Activated B cell treated with CpG ODN at 0.5 μM for 24 hours (primary cell): ENCODE results near the gene SHISA4. TPM values are rescaled to one million over a fixed set of nuclear protein-coding genes. Genes with fewer than 3 reads are reported as not detected.
A peak's percentile ranks its signal among the peaks of the same experiment; 100 is the strongest.
"Not testable (repeated sequence)": the region's sequence is repeated elsewhere in the genome, so short reads cannot be mapped to it uniquely, and the experiment has no call there.

Experiments used
- ATAC-seq: fragments of 200-7000 bp; cut with Tn5 transposase; one replicate; pipeline ENCODE4 v1.10.0; 2021; ENCODE audit warnings: low read depth, mild to moderate bottlenecking, moderate library complexity
- CTCF ChIA-PET: fragments of 350-600 bp; sonication (Branson Sonifier 250); formaldehyde crosslinking; loops from one replicate; lab custom pipeline; 2021; ENCODE audit warnings: antibody characterized with exemption; lab: Charles Lee
- POLR2A ChIA-PET: fragments of 350-600 bp; sonication (Branson Sonifier 250); formaldehyde crosslinking; loops from one replicate; lab custom pipeline; 2021; ENCODE audit warnings: antibody characterized with exemption; lab: Charles Lee
- DNase-seq: peaks from one replicate; pipeline ENCODE4 v3.0.0; 2022
- H3K27ac Mint-ChIP-seq: one replicate; pipeline ENCODE4 v1.8.0; 2020; ENCODE audit warnings: mixed read lengths
- H3K27me3 Mint-ChIP-seq: one replicate; pipeline ENCODE4 v1.8.0; 2021; ENCODE audit warnings: mixed read lengths
- H3K36me3 Mint-ChIP-seq: one replicate; pipeline ENCODE4 v1.8.0; 2021; ENCODE audit warnings: low read depth, mixed read lengths
- H3K4me1 Mint-ChIP-seq: one replicate; pipeline ENCODE4 v1.8.0; 2021; ENCODE audit warnings: mixed read lengths
- H3K4me3 Mint-ChIP-seq: one replicate; pipeline ENCODE4 v1.8.0; 2020; ENCODE audit warnings: mild to moderate bottlenecking, mixed read lengths
- H3K9me3 Mint-ChIP-seq: one replicate; pipeline ENCODE4 v1.8.0; 2020; ENCODE audit warnings: mixed read lengths
- intact Hi-C: fragments of 100-400 bp; cut with micrococcal nuclease; formaldehyde crosslinking; loops from one replicate; pipeline ENCODE4 v1.15.1; 2024
- total RNA-seq: library from RNA; stranded (reverse); gene quantifications from 2 replicates; pipeline ENCODE4 v1.2.3, GENCODE V29; 2022
- TF ChIP-seq, protein P1 (sequence below): fragments of 200-600 bp; IDR thresholded peaks from one replicate; pipeline ENCODE4 v1.8.0; 2022; ENCODE audit warnings: antibody characterized with exemption, mild to moderate bottlenecking

SHISA4 gene, protein sequence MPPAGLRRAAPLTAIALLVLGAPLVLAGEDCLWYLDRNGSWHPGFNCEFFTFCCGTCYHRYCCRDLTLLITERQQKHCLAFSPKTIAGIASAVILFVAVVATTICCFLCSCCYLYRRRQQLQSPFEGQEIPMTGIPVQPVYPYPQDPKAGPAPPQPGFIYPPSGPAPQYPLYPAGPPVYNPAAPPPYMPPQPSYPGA
- total RNA-seq: 0.24 and 0.35 TPM in 2 replicates

DNA sequence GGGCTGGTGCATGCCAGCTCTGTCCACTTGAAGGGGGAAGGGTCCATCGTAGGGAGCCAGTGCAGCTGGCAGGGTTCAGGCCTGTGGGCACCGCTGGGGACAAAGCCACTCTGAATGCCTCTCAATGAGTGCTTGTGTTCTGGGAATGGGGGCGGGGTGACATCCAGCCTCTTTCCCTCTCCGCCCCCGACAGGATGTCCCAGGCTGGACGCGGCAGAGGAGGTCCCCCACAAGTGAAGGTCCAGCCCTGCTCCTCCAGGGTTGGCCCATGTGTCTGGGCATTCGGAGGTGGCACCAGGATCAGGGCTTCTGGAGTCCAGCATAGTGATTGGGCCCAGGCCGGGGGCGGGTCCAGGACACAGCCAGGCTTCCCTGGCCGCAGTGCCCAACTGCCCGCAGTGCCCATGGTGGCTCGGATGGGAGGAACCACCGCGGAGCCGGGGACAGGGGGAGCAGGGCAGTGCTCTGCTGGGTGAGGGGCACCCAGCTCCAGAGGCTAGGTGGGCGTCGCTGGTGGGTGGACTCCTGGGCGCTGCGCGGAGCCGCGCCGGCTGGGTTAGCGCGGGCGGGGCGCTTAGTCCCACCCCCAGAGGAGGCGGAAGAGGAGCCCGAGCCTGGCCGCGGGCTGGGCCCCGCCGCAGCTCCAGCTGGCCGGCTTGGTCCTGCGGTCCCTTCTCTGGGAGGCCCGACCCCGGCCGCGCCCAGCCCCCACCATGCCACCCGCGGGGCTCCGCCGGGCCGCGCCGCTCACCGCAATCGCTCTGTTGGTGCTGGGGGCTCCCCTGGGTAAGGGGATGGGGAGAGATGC is at the start of gene SHISA4:
Gene SHISA4, plus strand, starts transcription at position 617 of the 808 bp plus-strand sequence. Its CDS starts 97 bp downstream, at position 714.
- intact Hi-C loops: no loop called here
- peaks cover 50% of the 10 kb centered on the region for H3K27me3 Mint-ChIP-seq
- TF ChIP-seq, protein P1, sequence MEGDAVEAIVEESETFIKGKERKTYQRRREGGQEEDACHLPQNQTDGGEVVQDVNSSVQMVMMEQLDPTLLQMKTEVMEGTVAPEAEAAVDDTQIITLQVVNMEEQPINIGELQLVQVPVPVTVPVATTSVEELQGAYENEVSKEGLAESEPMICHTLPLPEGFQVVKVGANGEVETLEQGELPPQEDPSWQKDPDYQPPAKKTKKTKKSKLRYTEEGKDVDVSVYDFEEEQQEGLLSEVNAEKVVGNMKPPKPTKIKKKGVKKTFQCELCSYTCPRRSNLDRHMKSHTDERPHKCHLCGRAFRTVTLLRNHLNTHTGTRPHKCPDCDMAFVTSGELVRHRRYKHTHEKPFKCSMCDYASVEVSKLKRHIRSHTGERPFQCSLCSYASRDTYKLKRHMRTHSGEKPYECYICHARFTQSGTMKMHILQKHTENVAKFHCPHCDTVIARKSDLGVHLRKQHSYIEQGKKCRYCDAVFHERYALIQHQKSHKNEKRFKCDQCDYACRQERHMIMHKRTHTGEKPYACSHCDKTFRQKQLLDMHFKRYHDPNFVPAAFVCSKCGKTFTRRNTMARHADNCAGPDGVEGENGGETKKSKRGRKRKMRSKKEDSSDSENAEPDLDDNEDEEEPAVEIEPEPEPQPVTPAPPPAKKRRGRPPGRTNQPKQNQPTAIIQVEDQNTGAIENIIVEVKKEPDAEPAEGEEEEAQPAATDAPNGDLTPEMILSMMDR: no peak

DNA sequence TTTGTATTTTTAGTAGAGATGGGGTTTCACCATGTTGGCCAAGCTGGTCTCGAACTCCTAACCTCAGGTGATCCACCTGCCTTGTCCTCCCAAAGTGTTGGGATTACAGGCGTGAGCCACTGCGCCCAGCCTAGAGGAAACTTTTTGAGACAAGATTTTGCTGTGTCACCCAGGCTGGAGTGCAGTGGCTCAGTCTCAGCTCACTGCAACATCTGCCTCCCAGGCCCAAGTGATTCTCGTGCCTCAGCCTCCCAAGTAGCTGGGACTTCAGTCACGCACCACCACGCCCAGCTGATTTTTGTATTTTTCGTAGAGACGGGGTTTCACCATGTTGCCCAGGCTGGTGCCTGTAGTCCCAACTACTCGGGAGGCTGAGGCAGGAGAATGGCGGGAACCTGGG is 49.6 kb upstream of the SHISA4 start:
- POLR2A ChIA-PET, intact Hi-C loops, CTCF ChIA-PET: not testable (repeated sequence)

More for the DNA sequence above, at the start of gene SHISA4:
- DNase-seq (no peak), ATAC-seq (peak; percentile 73)
- Mint-ChIP-seq H3K9me3 (no peaks in the 10 kb centered on the region), H3K27ac (no peak within 1 kb of the TSS), H3K4me1 (peaks cover 18% of the 10 kb centered on the region), H3K4me3 (peak within 1 kb of the TSS; percentile 67), H3K36me3 (no peaks in the 10 kb centered on the region)
- POLR2A ChIA-PET: no interaction called here
- CTCF ChIA-PET: interaction anchor here (1.3 kb wide), 1 partner anchor 11 kb away, joined by 4 read pairs; no protein-coding TSS in a partner anchor

DNA sequence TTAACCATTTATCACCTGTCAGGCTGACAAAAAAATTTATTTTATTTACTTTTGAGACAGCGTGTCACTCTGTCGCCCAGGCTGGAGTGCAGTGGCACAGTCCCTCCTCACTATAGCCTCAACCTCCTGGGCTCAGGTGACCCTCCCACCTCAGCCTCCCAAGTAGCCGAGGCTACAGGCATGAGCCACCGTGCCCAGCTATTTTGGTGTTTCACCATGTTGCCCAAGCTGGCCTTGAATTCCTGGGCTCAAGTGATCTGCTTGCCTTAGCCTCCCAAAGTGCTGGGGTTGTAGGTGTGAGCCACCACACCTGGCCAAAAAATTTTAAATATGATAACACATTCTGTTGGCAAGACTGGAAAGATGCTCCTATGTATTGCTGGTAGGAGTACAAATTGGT is 48.6 kb upstream of the SHISA4 start:
- DNase-seq (no peak), ATAC-seq (no peak)
- Mint-ChIP-seq H3K9me3 (no peaks in the 10 kb centered on the region), H3K27ac (no peak overlapping the region), H3K27me3 (no peaks in the 10 kb centered on the region), H3K4me1 (peaks cover 21% of the 10 kb centered on the region), H3K4me3 (no peak overlapping the region), H3K36me3 (peaks cover 45% of the 10 kb centered on the region)
- intact Hi-C loops: no loop called here
- TF ChIP-seq, protein P1: no peak
- ChIA-PET CTCF (no interaction called here), POLR2A (interaction anchor here (1.2 kb wide), 1 partner anchor 11 kb away, joined by 3 read pairs; the partner anchor contains the start of gene IPO9)

More for the DNA sequence above, 49.6 kb upstream of the SHISA4 start:
- not testable (repeated sequence) for ATAC-seq, H3K9me3 Mint-ChIP-seq, H3K27ac Mint-ChIP-seq, H3K4me3 Mint-ChIP-seq, DNase-seq, H3K27me3 Mint-ChIP-seq
- Mint-ChIP-seq H3K4me1 (peaks cover 26% of the 10 kb centered on the region), H3K36me3 (peaks cover 50% of the 10 kb centered on the region)

DNA sequence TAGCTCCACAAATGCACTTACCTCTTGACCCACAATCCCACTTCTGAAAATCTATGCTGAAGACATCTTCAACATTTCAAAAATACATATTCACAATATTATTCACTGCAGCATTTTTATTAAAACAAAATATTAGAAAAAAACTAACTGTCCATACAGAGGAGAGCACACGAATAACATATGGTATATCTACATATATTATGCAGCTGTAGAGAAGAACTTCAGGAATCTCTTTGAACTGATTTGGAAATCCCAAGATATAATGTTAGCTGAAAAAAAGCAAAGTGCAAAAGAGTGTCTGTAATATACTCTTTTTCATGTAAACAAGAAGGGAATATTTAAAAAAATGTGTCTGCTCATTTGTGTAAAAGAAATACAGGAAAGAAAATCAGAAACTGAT is 48.2 kb upstream of the SHISA4 start:
- Mint-ChIP-seq H3K36me3 (peaks cover 41% of the 10 kb centered on the region), H3K4me3 (no peak overlapping the region), H3K9me3 (no peaks in the 10 kb centered on the region), H3K27me3 (no peaks in the 10 kb centered on the region), H3K4me1 (peaks cover 21% of the 10 kb centered on the region), H3K27ac (no peak overlapping the region)
- no peak for ATAC-seq
- POLR2A ChIA-PET: interaction anchor here (1.2 kb wide), 1 partner anchor 12 kb away, joined by 3 read pairs; the partner anchor contains the start of gene IPO9
- TF ChIP-seq, protein P1: no peak
- no peak for DNase-seq
- CTCF ChIA-PET: no interaction called here
- intact Hi-C loops: no loop called here

DNA sequence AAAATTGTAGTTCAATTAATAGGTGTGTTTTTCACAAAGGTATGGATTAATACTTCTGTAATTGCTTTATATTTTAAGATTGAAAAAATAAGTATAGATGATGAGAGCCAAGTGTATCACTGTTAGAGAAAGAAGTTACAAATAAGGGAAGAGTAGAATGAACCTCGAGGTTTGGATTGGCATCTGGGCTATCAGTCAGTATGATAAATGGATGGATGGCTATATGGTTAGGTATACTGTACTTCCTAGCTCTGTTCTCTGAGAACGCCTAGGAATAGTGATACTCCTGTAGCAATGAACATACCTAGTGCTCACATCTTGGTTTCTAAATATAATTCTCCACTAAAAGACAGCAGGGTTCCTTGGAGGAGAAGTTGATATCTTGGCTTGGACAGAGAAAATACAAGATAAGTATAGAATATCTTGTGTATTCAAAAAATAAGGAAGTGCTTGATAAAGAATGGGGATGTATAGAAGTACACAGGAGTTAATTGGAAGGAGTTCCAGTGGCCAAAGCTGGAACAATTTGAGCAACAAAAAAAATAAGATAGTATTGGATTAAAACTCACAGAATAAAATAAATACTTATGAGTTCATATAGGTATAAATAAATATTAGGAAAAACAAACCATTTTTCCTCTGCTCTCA is 47.3 kb upstream of the SHISA4 start:
- no peaks in the 10 kb centered on the region for H3K9me3 Mint-ChIP-seq
- no peak for DNase-seq
- no peak overlapping the region for H3K4me3 Mint-ChIP-seq
- ChIA-PET POLR2A (no interaction called here), CTCF (interaction anchor here (1.1 kb wide), 1 partner anchor 11 kb away, joined by 3 read pairs; no protein-coding TSS in a partner anchor)
- intact Hi-C loops: no loop called here
- H3K4me1 Mint-ChIP-seq: peaks cover 21% of the 10 kb centered on the region
- H3K27me3 Mint-ChIP-seq: no peaks in the 10 kb centered on the region
- H3K36me3 Mint-ChIP-seq: peaks cover 33% of the 10 kb centered on the region
- TF ChIP-seq, protein P1: no peak
- no peak overlapping the region for H3K27ac Mint-ChIP-seq
- no peak for ATAC-seq
